GM10847 (cell line): ENCODE measurements around the gene HERPUD1.

Experiments
- POLR2A ChIP-seq: IDR thresholded peaks from 2 replicates; pipeline ENCODE4 v1.6.1; 2011; ENCODE audit not compliant: insufficient read length; ENCODE audit errors: extremely low read depth

HERPUD1 gene

DNA sequence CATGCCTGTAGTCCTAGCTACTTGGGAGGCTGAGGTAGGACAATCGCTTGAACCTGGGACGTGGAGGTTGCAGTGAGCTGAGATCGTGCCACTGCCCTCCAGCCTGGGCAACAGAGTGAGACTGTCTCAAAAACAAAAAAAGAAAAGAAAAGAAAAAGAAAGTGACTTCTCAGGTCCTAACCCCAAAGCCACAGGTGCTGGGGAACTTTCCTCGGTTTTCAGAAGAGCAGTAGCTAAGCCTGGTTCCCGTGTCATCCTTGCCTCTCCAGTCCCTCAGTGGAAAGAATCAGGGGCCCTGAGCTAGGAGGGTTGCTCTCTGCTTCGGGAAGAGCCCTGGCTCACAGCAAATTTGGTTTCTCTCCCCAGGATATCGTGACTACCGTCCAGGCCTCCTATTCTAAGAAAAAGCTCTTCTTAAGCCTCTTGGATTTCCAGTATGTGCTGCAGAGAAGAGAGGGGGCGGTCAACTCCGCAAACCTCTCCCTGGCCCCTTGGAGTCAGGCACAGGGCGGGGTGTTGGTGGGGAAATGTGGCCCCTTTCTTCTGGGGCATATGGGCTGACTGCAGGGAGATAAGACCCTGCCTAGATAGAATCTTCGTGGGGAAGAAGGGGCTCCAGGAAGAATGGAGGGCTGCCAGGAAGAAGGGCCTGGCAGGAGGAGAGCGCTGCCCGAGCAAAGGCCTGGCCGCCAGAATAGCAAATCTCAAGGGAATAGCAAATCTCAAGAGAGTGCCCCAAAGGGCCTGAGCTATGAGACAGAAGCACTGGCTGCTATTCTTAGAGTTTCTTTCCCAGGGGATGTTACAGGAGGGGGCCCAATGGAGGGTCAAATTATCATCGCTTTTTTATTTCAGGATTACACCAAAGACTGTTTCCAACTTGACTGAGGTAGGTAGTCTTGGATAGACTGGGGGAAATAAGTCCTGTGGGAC lies 49.1 kb downstream of the HERPUD1 start:
- no peak for TF ChIP-seq POLR2A

DNA sequence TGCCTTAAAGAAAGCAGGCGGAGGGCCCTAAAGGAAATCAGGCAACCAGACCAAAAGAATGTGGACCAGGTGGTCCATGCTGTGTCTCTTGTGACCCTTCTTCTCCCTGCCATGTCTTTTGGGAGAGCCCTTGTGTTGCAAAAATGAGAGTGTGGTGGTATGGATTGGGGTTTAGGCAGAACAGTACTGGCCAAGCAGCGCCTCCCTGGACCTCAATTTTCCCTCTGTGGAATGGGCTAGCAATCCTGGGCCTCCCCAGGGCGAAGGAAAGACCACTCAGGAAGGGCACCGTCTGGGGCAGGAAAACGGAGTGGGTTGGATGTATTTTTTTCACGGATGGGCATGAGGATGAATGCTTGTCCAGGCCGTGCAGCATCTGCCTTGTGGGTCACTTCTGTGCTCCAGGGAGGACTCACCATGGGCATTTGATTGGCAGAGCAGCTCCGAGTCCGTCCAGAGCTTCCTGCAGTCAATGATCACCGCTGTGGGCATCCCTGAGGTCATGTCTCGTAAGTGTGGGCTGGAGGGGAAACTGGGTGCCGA lies 49.9 kb downstream of the HERPUD1 start:
- TF ChIP-seq POLR2A = no peak

DNA sequence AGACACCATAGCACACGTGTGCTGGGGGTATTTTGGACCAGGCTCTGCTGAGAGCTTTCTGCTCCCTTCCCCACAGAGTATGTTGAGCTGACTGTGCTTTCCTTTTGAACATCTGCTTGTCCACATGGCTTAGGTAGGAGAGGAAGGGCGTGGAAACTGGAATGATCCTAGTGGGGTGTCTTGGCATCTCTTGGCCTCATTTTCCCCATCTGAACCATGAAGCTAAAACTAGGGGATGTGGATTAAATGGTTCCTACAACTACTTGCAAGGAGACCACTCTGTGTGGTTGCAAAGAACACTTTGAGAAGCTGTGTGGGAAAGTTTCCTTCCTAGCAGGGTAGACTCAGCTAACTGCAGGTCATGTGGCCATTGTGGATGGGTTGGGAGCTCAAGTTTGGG lies 50.8 kb downstream of the HERPUD1 start:
- no peak for TF ChIP-seq POLR2A

- no peak for TF ChIP-seq POLR2A
Measured at GRCh38 chr16:56983211-56983751, 51.3 kb downstream of the HERPUD1 start.

DNA sequence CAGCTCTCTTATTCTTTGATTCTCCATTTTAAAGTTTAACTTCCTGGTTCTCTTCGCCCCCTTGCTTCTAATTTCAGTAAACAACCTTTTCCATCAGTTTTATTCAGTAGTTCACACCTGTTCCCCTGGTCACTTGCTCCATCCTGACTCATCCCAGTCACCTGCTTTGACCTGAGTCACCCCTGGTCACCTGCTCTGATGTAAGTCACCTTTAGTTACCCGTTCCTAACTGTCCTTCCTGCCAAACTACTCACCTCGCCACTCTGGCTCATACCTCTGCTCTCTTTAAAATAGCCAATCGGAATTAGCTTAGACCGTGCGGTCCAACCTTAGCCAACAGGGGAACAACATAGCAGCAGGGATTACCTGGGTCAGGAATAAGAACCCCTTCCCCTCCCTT lies 52.7 kb downstream of the HERPUD1 start:
- no peak for TF ChIP-seq POLR2A

GRCh38 chr16:56985288-56985961 lies 53.5 kb downstream of the HERPUD1 start:
- no peak for TF ChIP-seq POLR2A

- no peak for TF ChIP-seq POLR2A
Measured at GRCh38 chr16:56985962-56986360, 54.0 kb downstream of the HERPUD1 start.

GRCh38 chr16:56986361-56986760 lies 54.4 kb downstream of the HERPUD1 start:
- no peak for TF ChIP-seq POLR2A

GRCh38 chr16:56987692-56988091 lies 55.8 kb downstream of the HERPUD1 start:
- no peak for TF ChIP-seq POLR2A

- no peak for TF ChIP-seq POLR2A
Measured at GRCh38 chr16:56988161-56988947, 56.4 kb downstream of the HERPUD1 start.

DNA sequence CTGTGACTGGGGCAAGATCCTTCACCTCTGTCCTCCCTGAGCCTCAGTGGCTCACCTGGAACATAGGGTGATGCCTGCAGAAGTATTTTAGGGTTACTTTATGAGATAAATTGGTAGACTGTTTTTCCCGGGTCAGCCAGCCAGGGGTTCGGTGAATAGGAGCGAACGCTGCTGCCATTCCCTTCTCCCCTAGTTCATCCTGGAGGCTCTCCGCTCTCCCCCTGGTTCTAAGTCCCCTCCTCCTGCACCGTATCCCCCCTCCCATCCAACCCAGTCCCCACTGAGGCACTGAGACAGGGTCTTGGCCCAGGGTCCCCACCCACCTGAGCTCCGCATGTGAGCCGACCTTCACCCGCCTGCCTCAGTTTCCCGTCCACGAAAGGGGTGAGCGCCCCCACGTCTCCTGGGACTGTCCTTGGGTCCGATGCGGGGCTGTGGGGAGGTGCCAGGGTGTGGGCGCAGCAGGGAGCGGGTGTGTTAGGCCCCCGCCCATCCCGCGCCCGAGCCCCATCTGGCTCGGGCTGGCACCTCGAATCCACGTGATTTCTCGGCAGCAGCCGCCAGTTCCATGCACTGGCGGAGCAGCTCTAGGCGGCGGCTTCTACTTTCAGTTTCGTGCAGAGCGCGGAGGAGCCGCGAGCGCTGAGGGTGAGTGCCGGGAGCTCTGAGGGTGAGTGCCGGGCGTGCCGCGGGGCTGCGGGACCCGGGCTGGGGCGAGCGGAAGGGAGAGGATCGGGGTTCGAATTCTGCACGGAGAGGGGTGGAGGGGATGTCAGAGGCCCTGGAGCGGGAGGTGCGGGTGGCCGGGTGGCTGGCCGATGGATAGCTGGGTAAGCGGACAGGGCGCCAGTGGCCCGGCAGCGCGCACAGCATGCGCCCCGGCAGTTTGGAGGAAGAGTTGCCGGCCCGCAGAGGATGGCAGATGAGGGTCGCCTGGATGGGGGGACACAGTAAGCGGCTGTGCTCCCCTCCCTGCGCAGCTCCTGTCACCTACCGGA lies 57.3 kb downstream of the HERPUD1 start, which contains the start of gene NLRC5:
TSS of gene NLRC5 (plus strand) at position 610 of the 998 bp plus-strand sequence. CDS start 31,156 bp downstream, outside the sequence.
- TF ChIP-seq POLR2A = peak; percentile 84

- no peak for TF ChIP-seq POLR2A
Measured at GRCh38 chr16:56989988-56990387, 58.0 kb downstream of the HERPUD1 start.

- no peak for TF ChIP-seq POLR2A
Measured at GRCh38 chr16:56990407-56991286, 58.7 kb downstream of the HERPUD1 start.
